Activated T-helper 1 cell treated with anti-CD3 and anti-CD28 coated beads, Interleukin-2, amount 50 U/mL, for 16 hours (primary cell): ENCODE results near the gene DGKI.

Source experiments
- DNase-seq, 2 donors: peaks; one replicate each; pipeline ENCODE4 v3.0.0-alpha.2; 2020; ENCODE audit warnings: low read depth in 1 of 2, low spot score in 1 of 2

The DGKI gene

GRCh38 chr7:137434946-137435345 is 411.8 kb downstream of the DGKI start:
- DNase-seq = no peak

- DNase-seq = no peak
Observed at GRCh38 chr7:137434530-137434929, 412.2 kb downstream of the DGKI start.

- no peak for DNase-seq
Observed at GRCh38 chr7:137423321-137423720, 423.5 kb downstream of the DGKI start.

GRCh38 chr7:137421366-137421765 is 425.4 kb downstream of the DGKI start:
- no peak for DNase-seq

- no peak for DNase-seq
Observed at GRCh38 chr7:137418841-137419240, 427.9 kb downstream of the DGKI start.

- DNase-seq = no peak
Observed at GRCh38 chr7:137417464-137417863, 429.3 kb downstream of the DGKI start.

- no peak for DNase-seq
Observed at GRCh38 chr7:137413901-137414300, 432.9 kb downstream of the DGKI start.

GRCh38 chr7:137411446-137411845 is 435.3 kb downstream of the DGKI start:
- DNase-seq = no peak

- no peak for DNase-seq
Observed at GRCh38 chr7:137408126-137408525, 438.6 kb downstream of the DGKI start.

- no peak for DNase-seq
Observed at GRCh38 chr7:137407078-137407477, 439.7 kb downstream of the DGKI start.

- no peak for DNase-seq
Observed at GRCh38 chr7:137404660-137405317, 442.0 kb downstream of the DGKI start.

- DNase-seq = no peak
Observed at GRCh38 chr7:137403353-137403695, 443.4 kb downstream of the DGKI start.

- DNase-seq = no peak
Observed at GRCh38 chr7:137402536-137403352, 444.0 kb downstream of the DGKI start.

GRCh38 chr7:137399827-137400823 is 446.6 kb downstream of the DGKI start:
- DNase-seq = no peak

- no peak for DNase-seq
Observed at GRCh38 chr7:137396051-137396450, 450.7 kb downstream of the DGKI start.

GRCh38 chr7:137395420-137395819 is 451.4 kb downstream of the DGKI start:
- no peak for DNase-seq

- DNase-seq = no peak
Observed at GRCh38 chr7:137393570-137393969, 453.2 kb downstream of the DGKI start.

GRCh38 chr7:137390076-137390475 is 456.7 kb downstream of the DGKI start:
- no peak for DNase-seq

- no peak for DNase-seq
Observed at GRCh38 chr7:137388916-137389315, 457.9 kb downstream of the DGKI start.

- no peak for DNase-seq
Observed at GRCh38 chr7:137386966-137387365, 459.8 kb downstream of the DGKI start.

GRCh38 chr7:137381045-137381444 is 465.7 kb downstream of the DGKI start:
- no peak for DNase-seq

- DNase-seq = no peak
Observed at GRCh38 chr7:137373507-137373906, 473.3 kb downstream of the DGKI start.
